HEK293 (cell line): ENCODE data around the gene SERTAD4.
A peak's percentile ranks its signal among the peaks of the same experiment; 100 is the strongest.

Source experiments
- GLI4 ChIP-seq: fragments of 450-650 bp; formaldehyde crosslinking; IDR thresholded peaks from 2 replicates; pipeline ENCODE4 v1.5.1; 2016; ENCODE audit warnings: missing biosample characterization, missing genetic modification characterization
- KLF7 ChIP-seq: fragments of 450-650 bp; formaldehyde crosslinking; IDR thresholded peaks from 2 replicates; pipeline ENCODE4 v1.5.1; 2016; ENCODE audit warnings: missing biosample characterization, missing genetic modification characterization, borderline replicate concordance
- OVOL3 ChIP-seq: fragments of 450-650 bp; formaldehyde crosslinking; IDR thresholded peaks from 2 replicates; pipeline ENCODE4 v1.5.1; 2016; ENCODE audit warnings: missing biosample characterization, missing genetic modification characterization
- SCRT1 ChIP-seq: fragments of 450-650 bp; formaldehyde crosslinking; IDR thresholded peaks from 2 replicates; pipeline ENCODE4 v1.5.1; 2016; ENCODE audit warnings: missing biosample characterization, missing genetic modification characterization, borderline replicate concordance
- WT1 ChIP-seq: fragments of 450-650 bp; formaldehyde crosslinking; IDR thresholded peaks from 2 replicates; pipeline ENCODE4 v1.5.1; 2016; ENCODE audit warnings: missing biosample characterization, missing genetic modification characterization
- ZBTB21 ChIP-seq: fragments of 450-650 bp; formaldehyde crosslinking; IDR thresholded peaks from 2 replicates; pipeline ENCODE4 v1.5.1; 2017; ENCODE audit warnings: missing biosample characterization, missing genetic modification characterization
- ZFP69B ChIP-seq: fragments of 450-650 bp; formaldehyde crosslinking; IDR thresholded peaks from 2 replicates; pipeline ENCODE4 v1.5.1; 2016; ENCODE audit warnings: missing biosample characterization, missing genetic modification characterization
- ZNF146 ChIP-seq: fragments of 450-650 bp; formaldehyde crosslinking; IDR thresholded peaks from 2 replicates; pipeline ENCODE4 v1.5.1; 2016; ENCODE audit warnings: missing biosample characterization, missing genetic modification characterization
- ZNF174 ChIP-seq: fragments of 450-650 bp; formaldehyde crosslinking; IDR thresholded peaks from 2 replicates; pipeline ENCODE4 v1.5.0; 2017; ENCODE audit warnings: missing biosample characterization, mild to moderate bottlenecking, missing genetic modification characterization
- ZNF221 ChIP-seq: fragments of 450-650 bp; formaldehyde crosslinking; IDR thresholded peaks from 2 replicates; pipeline ENCODE4 v1.5.1; 2017; ENCODE audit warnings: missing biosample characterization, missing genetic modification characterization, borderline replicate concordance
- ZNF24 ChIP-seq: fragments of 450-650 bp; formaldehyde crosslinking; IDR thresholded peaks from 2 replicates; pipeline ENCODE4 v1.5.1; 2016; ENCODE audit warnings: missing biosample characterization, missing genetic modification characterization
- ZNF350 ChIP-seq: fragments of 450-650 bp; formaldehyde crosslinking; IDR thresholded peaks from 2 replicates; pipeline ENCODE4 v1.5.0; 2017; ENCODE audit warnings: missing biosample characterization, mild to moderate bottlenecking, missing genetic modification characterization
- ZNF48 ChIP-seq: fragments of 450-650 bp; formaldehyde crosslinking; IDR thresholded peaks from 2 replicates; pipeline ENCODE4 v1.5.1; 2016; ENCODE audit warnings: missing biosample characterization, missing genetic modification characterization
- ZNF555 ChIP-seq: fragments of 450-650 bp; formaldehyde crosslinking; conservative IDR thresholded peaks from 2 replicates; pipeline ENCODE4 v1.5.1; 2017; ENCODE audit warnings: missing biosample characterization, mild to moderate bottlenecking, missing genetic modification characterization, inconsistent platforms
- ZNF600 ChIP-seq: fragments of 450-650 bp; formaldehyde crosslinking; IDR thresholded peaks from 2 replicates; pipeline ENCODE4 v1.5.1; 2016; ENCODE audit warnings: missing biosample characterization, missing genetic modification characterization
- ZNF610 ChIP-seq: fragments of 450-650 bp; formaldehyde crosslinking; IDR thresholded peaks from 2 replicates; pipeline ENCODE4 v1.5.1; 2016; ENCODE audit warnings: missing biosample characterization, missing genetic modification characterization, borderline replicate concordance
- ZNF624 ChIP-seq: fragments of 450-650 bp; formaldehyde crosslinking; IDR thresholded peaks from 2 replicates; pipeline ENCODE4 v1.5.1; 2017; ENCODE audit warnings: missing biosample characterization, missing genetic modification characterization
- ZNF664 ChIP-seq: fragments of 450-650 bp; formaldehyde crosslinking; IDR thresholded peaks from 2 replicates; pipeline ENCODE4 v1.5.1; 2016; ENCODE audit warnings: missing biosample characterization, missing genetic modification characterization
- ZSCAN18 ChIP-seq: fragments of 450-650 bp; formaldehyde crosslinking; IDR thresholded peaks from 2 replicates; pipeline ENCODE4 v1.5.1; 2016; ENCODE audit warnings: missing biosample characterization, missing genetic modification characterization
- ZSCAN23 ChIP-seq: fragments of 450-650 bp; formaldehyde crosslinking; IDR thresholded peaks from 2 replicates; pipeline ENCODE4 v1.5.1; 2016; ENCODE audit warnings: missing biosample characterization, missing genetic modification characterization
- TF ChIP-seq, protein P1 (sequence below): fragments of 450-650 bp; formaldehyde crosslinking; IDR thresholded peaks from 2 replicates; pipeline ENCODE4 v1.5.1; 2016; ENCODE audit warnings: missing biosample characterization, missing genetic modification characterization
- TF ChIP-seq, protein P2 (sequence below): fragments of 450-650 bp; formaldehyde crosslinking; IDR thresholded peaks from 2 replicates; pipeline ENCODE4 v1.5.1; 2016; ENCODE audit warnings: missing biosample characterization, missing genetic modification characterization, borderline replicate concordance
- TF ChIP-seq, protein P3 (sequence below): fragments of 450-650 bp; formaldehyde crosslinking; IDR thresholded peaks from 2 replicates; pipeline ENCODE4 v1.5.1; 2017; ENCODE audit warnings: missing biosample characterization, missing genetic modification characterization
- TF ChIP-seq, protein P4 (sequence below): fragments of 450-650 bp; IDR thresholded peaks from 2 replicates; pipeline ENCODE4 v1.5.1; 2018; ENCODE audit warnings: missing biosample characterization, mild to moderate bottlenecking, missing genetic modification characterization
- TF ChIP-seq, protein P5 (sequence below): fragments of 450-650 bp; formaldehyde crosslinking; IDR thresholded peaks from 2 replicates; pipeline ENCODE4 v1.5.1; 2016; ENCODE audit warnings: missing biosample characterization, missing genetic modification characterization, borderline replicate concordance

The SERTAD4 gene

DNA sequence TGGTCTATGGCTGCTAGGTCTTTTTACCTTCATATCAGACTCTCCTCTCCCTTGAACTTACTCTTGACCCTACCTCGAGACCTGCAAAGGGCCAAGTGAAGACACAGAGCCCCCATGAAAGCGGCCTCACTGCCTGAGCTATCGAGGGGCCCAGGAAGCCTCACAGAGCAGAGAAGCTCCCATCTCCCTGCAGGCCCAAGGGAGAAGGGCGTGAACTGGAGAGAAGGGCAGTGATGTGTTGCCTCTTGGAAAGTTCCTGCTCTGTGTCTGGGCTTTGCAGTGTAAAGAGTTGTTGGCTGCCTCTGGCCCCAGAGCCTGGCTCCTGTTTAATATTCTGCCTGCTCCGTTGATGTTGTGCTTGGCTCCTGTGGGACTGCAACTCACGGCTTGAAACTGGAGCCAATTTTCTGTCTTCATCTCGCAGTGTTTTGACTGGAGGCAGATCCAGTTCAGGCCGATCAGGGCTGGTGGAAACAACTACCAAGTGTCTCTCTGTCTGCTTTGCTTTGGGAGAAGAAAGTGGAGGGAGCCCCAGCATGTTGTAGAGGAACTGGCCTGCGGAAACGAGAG lies 4.3 kb downstream of the SERTAD4 start (continued):
- no peak for TF ChIP-seq ZNF624 (tag by site-specific recombination)
- TF ChIP-seq ZNF24 (tag by site-specific recombination) = no peak; the same call in 1 of the 2 replicates
- TF ChIP-seq ZSCAN23 (tag by site-specific recombination) = no peak
- no peak for TF ChIP-seq ZNF221 (tag by site-specific recombination)
- TF ChIP-seq WT1 (tag by site-specific recombination) = peak; percentile 3; the same call in 1 of the 2 replicates
- no peak for TF ChIP-seq ZSCAN18
- TF ChIP-seq GLI4 (tag by site-specific recombination) = no peak
- no peak for TF ChIP-seq ZNF146 (tag by site-specific recombination)
- TF ChIP-seq, protein P1, sequence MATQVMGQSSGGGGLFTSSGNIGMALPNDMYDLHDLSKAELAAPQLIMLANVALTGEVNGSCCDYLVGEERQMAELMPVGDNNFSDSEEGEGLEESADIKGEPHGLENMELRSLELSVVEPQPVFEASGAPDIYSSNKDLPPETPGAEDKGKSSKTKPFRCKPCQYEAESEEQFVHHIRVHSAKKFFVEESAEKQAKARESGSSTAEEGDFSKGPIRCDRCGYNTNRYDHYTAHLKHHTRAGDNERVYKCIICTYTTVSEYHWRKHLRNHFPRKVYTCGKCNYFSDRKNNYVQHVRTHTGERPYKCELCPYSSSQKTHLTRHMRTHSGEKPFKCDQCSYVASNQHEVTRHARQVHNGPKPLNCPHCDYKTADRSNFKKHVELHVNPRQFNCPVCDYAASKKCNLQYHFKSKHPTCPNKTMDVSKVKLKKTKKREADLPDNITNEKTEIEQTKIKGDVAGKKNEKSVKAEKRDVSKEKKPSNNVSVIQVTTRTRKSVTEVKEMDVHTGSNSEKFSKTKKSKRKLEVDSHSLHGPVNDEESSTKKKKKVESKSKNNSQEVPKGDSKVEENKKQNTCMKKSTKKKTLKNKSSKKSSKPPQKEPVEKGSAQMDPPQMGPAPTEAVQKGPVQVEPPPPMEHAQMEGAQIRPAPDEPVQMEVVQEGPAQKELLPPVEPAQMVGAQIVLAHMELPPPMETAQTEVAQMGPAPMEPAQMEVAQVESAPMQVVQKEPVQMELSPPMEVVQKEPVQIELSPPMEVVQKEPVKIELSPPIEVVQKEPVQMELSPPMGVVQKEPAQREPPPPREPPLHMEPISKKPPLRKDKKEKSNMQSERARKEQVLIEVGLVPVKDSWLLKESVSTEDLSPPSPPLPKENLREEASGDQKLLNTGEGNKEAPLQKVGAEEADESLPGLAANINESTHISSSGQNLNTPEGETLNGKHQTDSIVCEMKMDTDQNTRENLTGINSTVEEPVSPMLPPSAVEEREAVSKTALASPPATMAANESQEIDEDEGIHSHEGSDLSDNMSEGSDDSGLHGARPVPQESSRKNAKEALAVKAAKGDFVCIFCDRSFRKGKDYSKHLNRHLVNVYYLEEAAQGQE (tag by site-specific recombination) = no peak
- TF ChIP-seq OVOL3 (tag by site-specific recombination) = no peak
- TF ChIP-seq, protein P2, sequence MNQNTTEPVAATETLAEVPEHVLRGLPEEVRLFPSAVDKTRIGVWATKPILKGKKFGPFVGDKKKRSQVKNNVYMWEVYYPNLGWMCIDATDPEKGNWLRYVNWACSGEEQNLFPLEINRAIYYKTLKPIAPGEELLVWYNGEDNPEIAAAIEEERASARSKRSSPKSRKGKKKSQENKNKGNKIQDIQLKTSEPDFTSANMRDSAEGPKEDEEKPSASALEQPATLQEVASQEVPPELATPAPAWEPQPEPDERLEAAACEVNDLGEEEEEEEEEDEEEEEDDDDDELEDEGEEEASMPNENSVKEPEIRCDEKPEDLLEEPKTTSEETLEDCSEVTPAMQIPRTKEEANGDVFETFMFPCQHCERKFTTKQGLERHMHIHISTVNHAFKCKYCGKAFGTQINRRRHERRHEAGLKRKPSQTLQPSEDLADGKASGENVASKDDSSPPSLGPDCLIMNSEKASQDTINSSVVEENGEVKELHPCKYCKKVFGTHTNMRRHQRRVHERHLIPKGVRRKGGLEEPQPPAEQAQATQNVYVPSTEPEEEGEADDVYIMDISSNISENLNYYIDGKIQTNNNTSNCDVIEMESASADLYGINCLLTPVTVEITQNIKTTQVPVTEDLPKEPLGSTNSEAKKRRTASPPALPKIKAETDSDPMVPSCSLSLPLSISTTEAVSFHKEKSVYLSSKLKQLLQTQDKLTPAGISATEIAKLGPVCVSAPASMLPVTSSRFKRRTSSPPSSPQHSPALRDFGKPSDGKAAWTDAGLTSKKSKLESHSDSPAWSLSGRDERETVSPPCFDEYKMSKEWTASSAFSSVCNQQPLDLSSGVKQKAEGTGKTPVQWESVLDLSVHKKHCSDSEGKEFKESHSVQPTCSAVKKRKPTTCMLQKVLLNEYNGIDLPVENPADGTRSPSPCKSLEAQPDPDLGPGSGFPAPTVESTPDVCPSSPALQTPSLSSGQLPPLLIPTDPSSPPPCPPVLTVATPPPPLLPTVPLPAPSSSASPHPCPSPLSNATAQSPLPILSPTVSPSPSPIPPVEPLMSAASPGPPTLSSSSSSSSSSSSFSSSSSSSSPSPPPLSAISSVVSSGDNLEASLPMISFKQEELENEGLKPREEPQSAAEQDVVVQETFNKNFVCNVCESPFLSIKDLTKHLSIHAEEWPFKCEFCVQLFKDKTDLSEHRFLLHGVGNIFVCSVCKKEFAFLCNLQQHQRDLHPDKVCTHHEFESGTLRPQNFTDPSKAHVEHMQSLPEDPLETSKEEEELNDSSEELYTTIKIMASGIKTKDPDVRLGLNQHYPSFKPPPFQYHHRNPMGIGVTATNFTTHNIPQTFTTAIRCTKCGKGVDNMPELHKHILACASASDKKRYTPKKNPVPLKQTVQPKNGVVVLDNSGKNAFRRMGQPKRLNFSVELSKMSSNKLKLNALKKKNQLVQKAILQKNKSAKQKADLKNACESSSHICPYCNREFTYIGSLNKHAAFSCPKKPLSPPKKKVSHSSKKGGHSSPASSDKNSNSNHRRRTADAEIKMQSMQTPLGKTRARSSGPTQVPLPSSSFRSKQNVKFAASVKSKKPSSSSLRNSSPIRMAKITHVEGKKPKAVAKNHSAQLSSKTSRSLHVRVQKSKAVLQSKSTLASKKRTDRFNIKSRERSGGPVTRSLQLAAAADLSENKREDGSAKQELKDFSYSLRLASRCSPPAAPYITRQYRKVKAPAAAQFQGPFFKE = no peak
- no peak for TF ChIP-seq SCRT1
- no peak for TF ChIP-seq KLF7 (tag by site-specific recombination)
- TF ChIP-seq, protein P3, sequence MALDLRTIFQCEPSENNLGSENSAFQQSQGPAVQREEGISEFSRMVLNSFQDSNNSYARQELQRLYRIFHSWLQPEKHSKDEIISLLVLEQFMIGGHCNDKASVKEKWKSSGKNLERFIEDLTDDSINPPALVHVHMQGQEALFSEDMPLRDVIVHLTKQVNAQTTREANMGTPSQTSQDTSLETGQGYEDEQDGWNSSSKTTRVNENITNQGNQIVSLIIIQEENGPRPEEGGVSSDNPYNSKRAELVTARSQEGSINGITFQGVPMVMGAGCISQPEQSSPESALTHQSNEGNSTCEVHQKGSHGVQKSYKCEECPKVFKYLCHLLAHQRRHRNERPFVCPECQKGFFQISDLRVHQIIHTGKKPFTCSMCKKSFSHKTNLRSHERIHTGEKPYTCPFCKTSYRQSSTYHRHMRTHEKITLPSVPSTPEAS = no peak
- 0 out of 2 replicates have a peak, but pooled peaks have one; percentile 1 for TF ChIP-seq ZBTB21
- TF ChIP-seq ZNF600 = peak; percentile 91
- TF ChIP-seq, protein P4, sequence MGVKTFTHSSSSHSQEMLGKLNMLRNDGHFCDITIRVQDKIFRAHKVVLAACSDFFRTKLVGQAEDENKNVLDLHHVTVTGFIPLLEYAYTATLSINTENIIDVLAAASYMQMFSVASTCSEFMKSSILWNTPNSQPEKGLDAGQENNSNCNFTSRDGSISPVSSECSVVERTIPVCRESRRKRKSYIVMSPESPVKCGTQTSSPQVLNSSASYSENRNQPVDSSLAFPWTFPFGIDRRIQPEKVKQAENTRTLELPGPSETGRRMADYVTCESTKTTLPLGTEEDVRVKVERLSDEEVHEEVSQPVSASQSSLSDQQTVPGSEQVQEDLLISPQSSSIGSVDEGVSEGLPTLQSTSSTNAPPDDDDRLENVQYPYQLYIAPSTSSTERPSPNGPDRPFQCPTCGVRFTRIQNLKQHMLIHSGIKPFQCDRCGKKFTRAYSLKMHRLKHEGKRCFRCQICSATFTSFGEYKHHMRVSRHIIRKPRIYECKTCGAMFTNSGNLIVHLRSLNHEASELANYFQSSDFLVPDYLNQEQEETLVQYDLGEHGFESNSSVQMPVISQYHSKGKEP = peak; percentile 37; the same call in 1 of the 2 replicates
- TF ChIP-seq ZNF555 (tag by site-specific recombination) = no peak
- no peak for TF ChIP-seq ZNF664 (tag by site-specific recombination)
- TF ChIP-seq ZNF350 (tag by site-specific recombination) = no peak
- TF ChIP-seq, protein P5, sequence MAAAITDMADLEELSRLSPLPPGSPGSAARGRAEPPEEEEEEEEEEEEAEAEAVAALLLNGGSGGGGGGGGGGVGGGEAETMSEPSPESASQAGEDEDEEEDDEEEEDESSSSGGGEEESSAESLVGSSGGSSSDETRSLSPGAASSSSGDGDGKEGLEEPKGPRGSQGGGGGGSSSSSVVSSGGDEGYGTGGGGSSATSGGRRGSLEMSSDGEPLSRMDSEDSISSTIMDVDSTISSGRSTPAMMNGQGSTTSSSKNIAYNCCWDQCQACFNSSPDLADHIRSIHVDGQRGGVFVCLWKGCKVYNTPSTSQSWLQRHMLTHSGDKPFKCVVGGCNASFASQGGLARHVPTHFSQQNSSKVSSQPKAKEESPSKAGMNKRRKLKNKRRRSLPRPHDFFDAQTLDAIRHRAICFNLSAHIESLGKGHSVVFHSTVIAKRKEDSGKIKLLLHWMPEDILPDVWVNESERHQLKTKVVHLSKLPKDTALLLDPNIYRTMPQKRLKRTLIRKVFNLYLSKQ = no peak
- 0 out of 2 replicates have a peak, but pooled peaks have one; percentile 64 for TF ChIP-seq ZFP69B (tag by site-specific recombination)
- no peak for TF ChIP-seq ZNF174 (tag by site-specific recombination)
- TF ChIP-seq ZNF610 (tag by site-specific recombination) = no peak
- TF ChIP-seq ZNF48 = no peak
